CD14-positive monocyte (primary cell): ENCODE results near the gene GDF2. TPM values are rescaled to one million over a fixed set of nuclear protein-coding genes. Genes with fewer than 3 reads are reported as not detected.

Experiments
- DNase-seq, 3 donors: peaks; one replicate each; pipeline ENCODE4 v3.0.0-alpha.2; 2011 to 2022
- H2AFZ ChIP-seq: 2 replicates; pipeline ENCODE4 v1.6.0; 2012; ENCODE audit warnings: mild to moderate bottlenecking, low read depth, low read length, inconsistent platforms; ENCODE audit not compliant: insufficient read depth, poor library complexity, severe bottlenecking
- H3K27ac ChIP-seq, 2 donors: 1 replicate in 1 of 2; 2 replicates in 1 of 2; pipeline ENCODE4 v1.5.1; 2012 to 2013; ENCODE audit warnings: low read length in 2 of 2, control low read depth in 1 of 2, inconsistent platforms in 1 of 2, low read depth in 1 of 2, mild to moderate bottlenecking in 1 of 2
- H3K27me3 ChIP-seq, 2 donors: one replicate each; pipeline versions ENCODE4 v1.6.0 to v1.6.1; 2011 to 2013; ENCODE audit warnings: low read length in 2 of 2; ENCODE audit not compliant: control insufficient read depth in 2 of 2, insufficient read depth in 2 of 2
- H3K36me3 ChIP-seq, 2 donors: replicated peaks in 1 of 2; 1 replicate in 1 of 2; 2 replicates in 1 of 2; pipeline versions ENCODE4 v1.5.1 to v1.6.1; 2012 to 2013; ENCODE audit warnings: low read length in 2 of 2, control low read depth in 1 of 2, inconsistent platforms in 1 of 2, mild to moderate bottlenecking in 1 of 2; ENCODE audit not compliant: insufficient read depth in 2 of 2, control insufficient read depth in 1 of 2
- H3K4me1 ChIP-seq, 2 donors: 1 replicate in 1 of 2; 2 replicates in 1 of 2; pipeline versions ENCODE4 v1.5.1 to v1.6.1; 2012 to 2013; ENCODE audit warnings: low read length in 2 of 2, control low read depth in 1 of 2, inconsistent platforms in 1 of 2, mild to moderate bottlenecking in 1 of 2, moderate library complexity in 1 of 2; ENCODE audit not compliant: insufficient read depth in 2 of 2, control insufficient read depth in 1 of 2
- H3K4me2 ChIP-seq: replicated peaks from 2 replicates; pipeline ENCODE3; 2012; ENCODE audit warnings: low read length, moderate library complexity, mild to moderate bottlenecking; ENCODE audit not compliant: poor library complexity, severe bottlenecking; ENCODE audit errors: extremely low read depth
- H3K4me3 ChIP-seq, 3 experiments: fragments of 200-600 bp in 1 of 3; sonication (generic) in 1 of 3; replicated peaks in 1 of 3; 1 replicate in 2 of 3; 2 replicates in 1 of 3; pipeline ENCODE4 v1.5.1; 2011 to 2013; ENCODE audit warnings: low read length in 3 of 3, mild to moderate bottlenecking in 3 of 3, control low read depth in 2 of 3, low read depth in 2 of 3, inconsistent platforms in 1 of 3, moderate library complexity in 1 of 3
- H3K79me2 ChIP-seq: 2 replicates; pipeline ENCODE4 v1.6.0; 2012; ENCODE audit warnings: mild to moderate bottlenecking, control low read depth, inconsistent platforms, low read length, moderate library complexity; ENCODE audit not compliant: insufficient read depth
- H3K9ac ChIP-seq: 2 replicates; pipeline ENCODE4 v1.6.0; 2017; ENCODE audit warnings: low read length, mild to moderate bottlenecking; ENCODE audit not compliant: insufficient read depth, poor library complexity, severe bottlenecking
- H3K9me3 ChIP-seq, 2 donors: replicated peaks in 1 of 2; 1 replicate in 1 of 2; 2 replicates in 1 of 2; pipeline versions ENCODE4 v1.5.1 to v1.6.1; 2012 to 2013; ENCODE audit warnings: low read length in 2 of 2, control low read depth in 1 of 2; ENCODE audit not compliant: control insufficient read depth in 1 of 2, insufficient read depth in 1 of 2
- H4K20me1 ChIP-seq: 2 replicates; pipeline ENCODE4 v1.6.0; 2012; ENCODE audit warnings: mild to moderate bottlenecking, low read length, control low read depth, moderate library complexity; ENCODE audit not compliant: insufficient read depth
- H3K27ac Mint-ChIP-seq, 7 donors: one replicate each; pipeline ENCODE4 v1.8.0; 2020; ENCODE audit warnings: mild to moderate bottlenecking in 7 of 7, mixed read lengths in 7 of 7, moderate library complexity in 6 of 7, inconsistent platforms in 2 of 7
- H3K27me3 Mint-ChIP-seq, 3 donors: one replicate each; pipeline ENCODE4 v1.8.0; 2021 to 2022; ENCODE audit warnings: low read depth in 3 of 3, mild to moderate bottlenecking in 3 of 3, mixed read lengths in 3 of 3, moderate library complexity in 3 of 3, inconsistent platforms in 1 of 3
- H3K36me3 Mint-ChIP-seq, 2 donors: one replicate each; pipeline ENCODE4 v1.8.0; 2020; ENCODE audit warnings: mixed read lengths in 2 of 2, inconsistent platforms in 1 of 2, mild to moderate bottlenecking in 1 of 2
- H3K4me1 Mint-ChIP-seq: one replicate; pipeline ENCODE4 v1.8.0; 2020; ENCODE audit warnings: mild to moderate bottlenecking, mixed read lengths
- H3K4me3 Mint-ChIP-seq, 2 donors: one replicate each; pipeline ENCODE4 v1.8.0; 2020; ENCODE audit warnings: mild to moderate bottlenecking in 2 of 2, mixed read lengths in 2 of 2, moderate library complexity in 1 of 2
- H3K9me3 Mint-ChIP-seq, 7 donors: one replicate each; pipeline ENCODE4 v1.8.0; 2020 to 2022; ENCODE audit warnings: mixed read lengths in 7 of 7, mild to moderate bottlenecking in 6 of 7, moderate library complexity in 6 of 7, inconsistent platforms in 2 of 7
- CTCF ChIP-seq: fragments of 200-600 bp; IDR thresholded peaks from one replicate; pipeline ENCODE4 v1.8.0; 2022; ENCODE audit warnings: antibody characterized with exemption, mild to moderate bottlenecking
- WGBS: methylation state at CpG from one replicate; pipeline ENCODE4 v1.1.5; 2013; ENCODE audit warnings: missing lambda C conversion rate; ENCODE audit not compliant: insufficient coverage; 5-methylcytosine and 5-hydroxymethylcytosine counted together
- intact Hi-C, 2 donors: fragments of 100-400 bp; cut with micrococcal nuclease; formaldehyde crosslinking; loops; one replicate each; pipeline versions ENCODE4 v1.15.0 to v1.15.1; 2023
- polyA plus RNA-seq, 3 donors: library from polyadenylated mRNA; depleted of rRNA in 1 of 3; unstranded in 2 of 3; stranded (reverse) in 1 of 3; fragments of 300-500 nt in 2 of 3; fragments of >200 nt in 1 of 3; fragmentation: Illumina TruSeq in 2 of 3; gene quantifications; 1 replicate in 2 of 3; 2 replicates in 1 of 3; pipeline ENCODE4 v1.2.3, GENCODE V29; 2012 to 2021

The GDF2 gene
- polyA plus RNA-seq, 3 donors: not detected

GRCh38 chr10:47370015-47370767, 47.9 kb downstream of the GDF2 start:
- Histone ChIP-seq H3K4me2 (no peak overlapping the region), H3K79me2 (no peaks in the 10 kb centered on the region), H4K20me1 (no peaks in the 10 kb centered on the region), H3K4me3 (no peak overlapping the region), H3K4me1 (no peaks in the 10 kb centered on the region), H3K27me3 (no peaks in the 10 kb centered on the region), H3K9me3 (no peaks in the 10 kb centered on the region), H3K9ac (no peak overlapping the region), H3K36me3 (no peaks in the 10 kb centered on the region), H2AFZ (no peak overlapping the region), H3K27ac (no peak overlapping the region)
- WGBS: 88% methylated on average over 4 of the region's 11 CpGs
- TF ChIP-seq CTCF: no peak
- H3K36me3 Mint-ChIP-seq: no peaks in the 10 kb centered on the region
- peaks cover 0 to 2% (median under 1%) of the 10 kb centered on the region in 3 donors for H3K27me3 Mint-ChIP-seq
- no peak overlapping the region for H3K27ac Mint-ChIP-seq
- peaks cover 6% of the 10 kb centered on the region for H3K4me1 Mint-ChIP-seq
- no peaks in the 10 kb centered on the region for H3K9me3 Mint-ChIP-seq
- intact Hi-C loops: no loop called here
- no peak for DNase-seq
- H3K4me3 Mint-ChIP-seq: no peak overlapping the region

DNA sequence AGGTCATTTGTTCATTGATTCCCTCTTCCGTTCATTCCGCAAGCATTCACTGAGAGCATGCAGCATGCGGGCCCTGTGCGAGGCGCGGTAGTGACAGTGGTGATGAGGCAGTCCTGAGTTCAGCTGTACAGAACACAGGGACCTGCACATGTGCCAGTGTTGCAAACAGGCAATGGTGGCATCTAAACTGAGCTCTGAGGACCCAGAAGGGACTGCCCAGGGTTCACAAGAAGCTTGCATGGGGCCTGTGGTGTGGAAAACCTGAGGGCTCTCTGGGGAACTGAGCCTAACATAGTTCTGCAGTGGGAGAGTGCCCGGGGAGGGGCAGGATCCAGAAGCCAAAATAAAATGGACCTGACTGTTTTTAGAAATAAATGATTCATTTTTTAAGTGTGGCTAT, 48.6 kb downstream of the GDF2 start:
- no peak for DNase-seq
- no peaks in the 10 kb centered on the region for H3K36me3 Mint-ChIP-seq
- H3K36me3 ChIP-seq: no peaks in the 10 kb centered on the region

More for the DNA sequence above, 48.6 kb downstream of the GDF2 start:
- Mint-ChIP-seq H3K9me3 (no peaks in the 10 kb centered on the region), H3K4me1 (peaks cover 6% of the 10 kb centered on the region), H3K4me3 (no peak overlapping the region), H3K27ac (no peak overlapping the region), H3K27me3 (peaks cover 2 to 3% (median 2%) of the 10 kb centered on the region in 3 donors)
- H2AFZ ChIP-seq: no peak overlapping the region
- H3K27ac ChIP-seq: no peak overlapping the region
- no peaks in the 10 kb centered on the region for H3K9me3 ChIP-seq
- no peaks in the 10 kb centered on the region for H3K79me2 ChIP-seq
- no peaks in the 10 kb centered on the region for H4K20me1 ChIP-seq
- no peak overlapping the region for H3K4me2 ChIP-seq
- H3K27me3 ChIP-seq: no peaks in the 10 kb centered on the region
- no peak for TF ChIP-seq CTCF
- WGBS: 94% methylated on average over 6 of the region's 7 CpGs
- intact Hi-C loops: no loop called here
- H3K9ac ChIP-seq: no peak overlapping the region
- H3K4me3 ChIP-seq: no peak overlapping the region
- H3K4me1 ChIP-seq: no peaks in the 10 kb centered on the region
